Measurements from ENCODE around the gene FAM241A. TPM values are rescaled to one million over a fixed set of nuclear protein-coding genes. Genes with fewer than 3 reads are reported as not detected.

Gene FAM241A
- total and polyA plus RNA-seq, 2 donors (not counting 3 experiments of a cell fraction or from before 2014, with no cell fraction given) = 3.2 to 9.1 TPM

DNA sequence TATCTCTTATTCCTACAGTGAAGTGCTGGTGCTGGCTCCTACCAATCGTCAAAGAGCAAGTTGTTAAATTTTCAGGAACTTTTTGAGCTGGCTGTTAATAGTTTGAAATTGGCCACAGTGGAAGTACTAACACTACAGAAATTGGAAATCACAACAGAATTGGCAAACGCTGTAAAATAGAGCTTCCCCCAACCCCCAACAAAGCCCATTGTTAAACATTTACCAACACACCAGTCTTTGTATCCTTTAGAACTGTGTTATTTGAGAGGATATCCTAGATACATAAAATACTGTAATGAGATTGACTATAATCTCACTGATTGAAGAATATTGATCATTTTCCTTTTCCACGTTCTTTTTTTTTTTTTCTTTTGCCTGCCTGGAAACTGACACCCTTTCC is 37.4 kb downstream of the FAM241A start:
- Histone ChIP-seq H3K4me2 (ENCODE audit: insufficient read depth, low read length) (no peak overlapping the region), H3K9me1 (replicated peaks; ENCODE audit: control insufficient read depth, extremely low read depth, insufficient read depth, low read length) (no peaks in the 10 kb centered on the region), H3K79me2 (ENCODE audit: control insufficient read depth, insufficient read depth, low read length) (peaks cover 14% of the 10 kb centered on the region), H3K9ac (replicated peaks; ENCODE audit: extremely low read depth, insufficient read depth, low read length) (no peak overlapping the region), H3K36me3 (ENCODE audit: control insufficient read depth in 2 of 2, extremely low read depth in 1 of 2, insufficient read depth in 2 of 2, low read length in 2 of 2) (no peaks in the 10 kb centered on the region), H3K27me3 (ENCODE audit: control insufficient read depth in 2 of 2, insufficient read depth in 2 of 2, low read length in 2 of 2) (no peaks in the 10 kb centered on the region), H3K9me3 (replicated peaks; ENCODE audit: control insufficient read depth, insufficient read depth, low read length) (no peaks in the 10 kb centered on the region), H3K4me3 (replicated peaks in 1 of 3; ENCODE audit: insufficient read depth in 1 of 3, low read depth in 1 of 3, low read length in 3 of 3) (no peak overlapping the region), H4K20me1 (replicated peaks; ENCODE audit: control insufficient read depth, extremely low read depth, insufficient read depth, low read length) (no peaks in the 10 kb centered on the region), H3K4me1 (ENCODE audit: control insufficient read depth, extremely low read depth, insufficient read depth, low read length) (no peaks in the 10 kb centered on the region), H2AFZ (ENCODE audit: low read depth, low read length) (no peak overlapping the region), H3K27ac (ENCODE audit: insufficient read depth, low read depth, low read length) (no peak overlapping the region)
- no peak for TF ChIP-seq GATA2 (IDR thresholded peaks at IDR 0.05; ENCODE audit: insufficient read depth, insufficient read length, low read depth, low read length)
- FAIRE-seq (no peak), DNase-seq (ENCODE audit: low read depth, low spot score) (no peak)
- dilution Hi-C loops (cut with MboI; ENCODE audit: extremely low pct_ligation_motif_present, low sequenced_read_pairs) (no loop called here), intact Hi-C loops (cut with micrococcal nuclease) (no loop called here)
- CTCF ChIA-PET = interaction anchor here (1.0 kb wide), 1 partner anchor 14 kb away, joined by 3 read pairs; no protein-coding TSS in a partner anchor
- POLR2A ChIA-PET = no interaction called here
- no TSS peak for BruUV-seq (replicated peaks)

DNA sequence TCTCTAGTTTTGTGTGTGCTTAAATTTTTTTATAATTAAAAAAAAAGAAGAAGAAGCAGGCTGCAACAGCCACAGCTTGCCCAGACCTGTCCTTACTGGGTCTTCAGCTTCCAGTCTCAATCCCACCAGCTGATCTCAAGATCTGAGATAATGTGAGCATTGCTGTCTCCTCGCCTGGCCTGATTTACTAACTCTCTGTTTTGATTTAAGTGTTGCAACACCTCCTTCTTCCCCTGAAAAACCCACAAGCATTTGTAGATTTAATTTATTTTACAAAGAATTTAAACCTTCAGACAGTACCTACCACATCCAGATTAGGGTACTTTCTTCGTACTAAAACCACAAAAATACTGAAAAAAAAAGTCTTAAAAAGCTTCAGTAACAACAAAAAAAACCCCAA is 38.0 kb downstream of the FAM241A start:
- Histone ChIP-seq H3K36me3 (ENCODE audit: control insufficient read depth in 2 of 2, extremely low read depth in 1 of 2, insufficient read depth in 2 of 2, low read length in 2 of 2) (no peaks in the 10 kb centered on the region), H3K79me2 (ENCODE audit: control insufficient read depth, insufficient read depth, low read length) (peaks cover 12% of the 10 kb centered on the region), H4K20me1 (replicated peaks; ENCODE audit: control insufficient read depth, extremely low read depth, insufficient read depth, low read length) (no peaks in the 10 kb centered on the region), H2AFZ (ENCODE audit: low read depth, low read length) (no peak overlapping the region), H3K9me3 (replicated peaks; ENCODE audit: control insufficient read depth, insufficient read depth, low read length) (no peaks in the 10 kb centered on the region), H3K27ac (ENCODE audit: insufficient read depth, low read depth, low read length) (no peak overlapping the region), H3K4me2 (ENCODE audit: insufficient read depth, low read length) (no peak overlapping the region), H3K4me3 (replicated peaks in 1 of 3; ENCODE audit: insufficient read depth in 1 of 3, low read depth in 1 of 3, low read length in 3 of 3) (no peak overlapping the region), H3K9me1 (replicated peaks; ENCODE audit: control insufficient read depth, extremely low read depth, insufficient read depth, low read length) (no peaks in the 10 kb centered on the region), H3K27me3 (ENCODE audit: control insufficient read depth in 2 of 2, insufficient read depth in 2 of 2, low read length in 2 of 2) (no peaks in the 10 kb centered on the region), H3K9ac (replicated peaks; ENCODE audit: extremely low read depth, insufficient read depth, low read length) (no peak overlapping the region), H3K4me1 (ENCODE audit: control insufficient read depth, extremely low read depth, insufficient read depth, low read length) (no peaks in the 10 kb centered on the region)
- BruUV-seq (replicated peaks) = no TSS peak
- intact Hi-C loops (cut with micrococcal nuclease) (no loop called here), dilution Hi-C loops (cut with MboI; ENCODE audit: extremely low pct_ligation_motif_present, low sequenced_read_pairs) (no loop called here)
- DNase-seq (ENCODE audit: low read depth, low spot score) = no peak
- TF ChIP-seq, protein P1, sequence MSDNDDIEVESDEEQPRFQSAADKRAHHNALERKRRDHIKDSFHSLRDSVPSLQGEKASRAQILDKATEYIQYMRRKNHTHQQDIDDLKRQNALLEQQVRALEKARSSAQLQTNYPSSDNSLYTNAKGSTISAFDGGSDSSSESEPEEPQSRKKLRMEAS (IDR thresholded peaks at IDR 0.05; ENCODE audit: insufficient read depth, insufficient read length) = no peak
- TF ChIP-seq MYC (IDR thresholded peaks at IDR 0.05; ENCODE audit: low read depth, low read length) (no peak), POLR2A (IDR thresholded peaks at IDR 0.05; ENCODE audit: low read depth, low read length) (no peak), POLR2AphosphoS5 (IDR thresholded peaks at IDR 0.05; ENCODE audit: insufficient read depth, low read depth, low read length) (no peak), GATA2 (IDR thresholded peaks at IDR 0.05; ENCODE audit: insufficient read depth, insufficient read length, low read depth, low read length) (no peak), FOS (IDR thresholded peaks at IDR 0.05; ENCODE audit: borderline replicate concordance, insufficient read depth, low read length) (no peak), JUN (IDR thresholded peaks at IDR 0.05; ENCODE audit: borderline replicate concordance, insufficient read depth, insufficient read length, low read depth) (no peak), EZH2 (IDR thresholded peaks at IDR 0.05; ENCODE audit: borderline replicate concordance, low read depth, low read length, severe bottlenecking) (no peak)
- TF ChIP-seq, protein P2, sequence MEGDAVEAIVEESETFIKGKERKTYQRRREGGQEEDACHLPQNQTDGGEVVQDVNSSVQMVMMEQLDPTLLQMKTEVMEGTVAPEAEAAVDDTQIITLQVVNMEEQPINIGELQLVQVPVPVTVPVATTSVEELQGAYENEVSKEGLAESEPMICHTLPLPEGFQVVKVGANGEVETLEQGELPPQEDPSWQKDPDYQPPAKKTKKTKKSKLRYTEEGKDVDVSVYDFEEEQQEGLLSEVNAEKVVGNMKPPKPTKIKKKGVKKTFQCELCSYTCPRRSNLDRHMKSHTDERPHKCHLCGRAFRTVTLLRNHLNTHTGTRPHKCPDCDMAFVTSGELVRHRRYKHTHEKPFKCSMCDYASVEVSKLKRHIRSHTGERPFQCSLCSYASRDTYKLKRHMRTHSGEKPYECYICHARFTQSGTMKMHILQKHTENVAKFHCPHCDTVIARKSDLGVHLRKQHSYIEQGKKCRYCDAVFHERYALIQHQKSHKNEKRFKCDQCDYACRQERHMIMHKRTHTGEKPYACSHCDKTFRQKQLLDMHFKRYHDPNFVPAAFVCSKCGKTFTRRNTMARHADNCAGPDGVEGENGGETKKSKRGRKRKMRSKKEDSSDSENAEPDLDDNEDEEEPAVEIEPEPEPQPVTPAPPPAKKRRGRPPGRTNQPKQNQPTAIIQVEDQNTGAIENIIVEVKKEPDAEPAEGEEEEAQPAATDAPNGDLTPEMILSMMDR (IDR thresholded peaks at IDR 0.05; ENCODE audit: extremely low read depth in 1 of 2, insufficient read depth in 1 of 2, low read depth in 1 of 2, low read length in 2 of 2) = no peak
- ChIA-PET POLR2A (no interaction called here), CTCF (interaction anchor here (1.0 kb wide), 1 partner anchor 18 kb away, joined by 3 read pairs; no protein-coding TSS in a partner anchor)
- FAIRE-seq = no peak

Measured in endothelial cell of umbilical vein (primary cell).